NCI-H748 (cell line): Measurements from ENCODE around the gene NPFFR2.
"Not testable (repeated sequence)": the region's sequence is repeated elsewhere in the genome, so short reads cannot be mapped to it uniquely, and the experiment has no call there.

Source experiments
- DNase-seq: peaks from one replicate; lab custom pipeline; 2025; ENCODE audit not compliant: unreplicated experiment; lab: John Stamatoyannopoulos, UW

The NPFFR2 gene

DNA sequence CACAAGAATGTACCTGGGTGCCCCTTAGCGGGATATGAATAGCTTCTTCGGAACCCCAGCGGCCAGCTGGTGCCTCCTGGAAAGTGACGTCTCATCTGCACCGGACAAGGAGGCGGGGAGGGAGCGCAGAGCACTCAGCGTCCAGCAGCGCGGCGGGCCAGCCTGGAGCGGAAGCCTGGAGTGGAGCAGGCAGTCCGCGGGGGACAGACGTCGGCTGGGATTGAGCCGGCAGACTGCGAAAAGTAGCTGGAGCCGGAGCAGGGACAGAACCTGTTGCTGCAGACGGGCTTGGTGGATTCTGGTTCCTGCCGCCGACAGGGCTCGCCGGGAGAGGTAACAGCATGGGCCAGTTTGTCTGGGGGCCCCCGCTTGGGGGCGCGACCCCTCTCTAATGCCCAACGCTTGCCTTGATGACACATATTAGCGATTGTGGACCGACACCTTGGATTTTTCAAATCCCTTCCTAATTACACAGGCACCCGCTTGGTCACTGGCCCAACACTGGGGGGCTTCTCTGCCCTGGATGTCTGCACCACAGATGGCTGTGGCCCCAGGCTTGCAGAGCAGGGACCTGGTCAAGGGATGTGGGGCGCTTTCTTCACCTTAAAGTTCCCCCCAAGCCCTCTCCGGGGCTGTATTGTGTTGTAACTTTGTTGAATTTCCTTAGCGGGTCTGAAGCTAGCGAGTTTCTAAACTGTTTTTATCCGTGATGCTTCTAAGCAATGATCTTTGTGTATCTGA lies at the start of gene NPFFR2:
Gene NPFFR2 (plus strand): TSS at position 133 of the 741 bp plus-strand sequence. CDS start 96,592 bp downstream, outside the sequence.
- DNase-seq = peak; percentile 64

DNA sequence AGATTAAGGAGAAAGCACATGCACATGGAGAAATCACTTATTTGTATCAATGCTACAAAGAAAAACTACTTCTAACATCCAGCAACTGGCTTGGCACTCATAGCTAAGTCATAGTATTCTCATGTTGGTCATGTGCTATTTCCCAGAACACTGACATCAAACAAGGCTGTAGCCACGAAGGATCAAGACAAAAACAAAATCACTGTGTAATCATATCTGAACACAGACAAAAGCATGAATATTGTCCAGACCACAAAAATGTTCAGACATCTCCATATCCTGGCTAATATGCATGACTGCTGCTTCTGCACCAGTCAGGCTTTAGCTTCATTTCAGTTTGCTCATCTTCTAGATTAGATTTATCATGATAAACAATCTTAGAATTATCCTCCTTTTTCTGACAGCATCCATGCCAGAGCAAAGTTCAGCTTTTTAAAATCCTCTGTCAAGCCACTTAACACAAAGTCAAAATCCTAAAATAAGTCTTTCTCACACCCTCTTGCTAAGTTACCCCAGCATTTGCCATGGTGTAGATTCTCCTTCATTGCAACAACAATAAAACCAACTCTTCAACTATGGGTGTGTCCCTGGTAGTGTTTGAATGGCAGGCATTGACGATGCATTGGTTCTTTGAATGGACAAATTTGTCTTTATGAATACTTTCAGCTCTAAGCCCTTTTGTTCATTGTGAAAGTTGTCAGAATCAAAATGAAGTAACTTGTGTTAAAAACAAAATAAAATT lies 39.1 kb upstream of the NPFFR2 start:
- no peak for DNase-seq

DNA sequence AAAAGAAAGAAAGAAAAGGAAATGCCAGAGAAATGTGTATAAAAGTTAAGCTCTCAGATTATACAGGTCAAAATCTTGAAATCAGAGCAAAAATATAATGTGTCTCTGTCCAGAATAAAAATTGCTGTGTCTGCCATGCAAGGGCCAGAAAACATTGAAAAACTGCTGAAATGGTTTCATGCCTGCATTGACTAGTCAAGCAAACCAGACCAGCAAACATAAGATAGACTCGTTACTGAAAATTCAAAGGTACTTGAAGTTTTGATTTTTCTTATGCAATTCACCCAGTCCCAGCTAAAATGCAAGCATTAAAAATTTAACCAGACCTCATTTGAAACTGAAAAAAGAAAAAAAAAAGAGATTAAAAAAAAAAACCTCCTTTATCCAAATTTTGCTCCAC lies 37.2 kb upstream of the NPFFR2 start:
- no peak for DNase-seq

DNA sequence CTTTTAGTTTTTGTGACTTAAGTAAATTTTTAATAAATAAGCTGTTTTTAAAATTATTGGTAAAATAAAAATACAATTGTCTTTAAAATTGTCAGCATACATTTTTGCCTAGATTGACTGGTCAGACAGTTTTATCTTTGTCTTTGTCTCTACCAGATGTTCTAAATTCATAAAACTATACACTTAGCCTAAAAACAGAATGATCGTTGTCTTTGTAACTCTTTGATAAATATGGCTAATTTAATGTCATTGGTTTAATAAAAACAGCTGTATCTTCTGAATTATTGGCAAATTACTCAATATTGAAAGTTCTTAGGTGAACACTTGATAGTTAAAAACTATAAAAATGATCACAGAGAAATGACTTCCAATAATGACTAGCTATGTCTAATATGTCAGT lies 36.5 kb upstream of the NPFFR2 start:
- no peak for DNase-seq

DNA sequence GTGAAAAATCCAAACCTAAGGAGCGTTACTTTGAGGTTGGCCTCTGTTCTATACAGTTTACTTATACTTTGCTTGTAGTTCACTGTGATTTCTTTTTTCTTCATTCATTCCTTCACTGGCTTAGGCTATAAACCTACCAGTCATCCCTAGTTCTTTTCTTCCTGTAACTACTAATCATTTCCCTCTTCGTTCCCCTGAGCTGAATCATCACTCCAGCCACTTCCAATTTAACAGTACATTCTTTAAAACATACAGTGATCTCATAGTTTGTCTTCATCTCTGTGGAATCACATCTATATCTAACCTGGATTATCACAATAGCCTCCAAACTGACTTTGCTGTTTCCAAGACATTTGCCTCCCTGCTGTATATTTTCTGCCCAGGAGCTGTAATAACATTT lies 25.2 kb upstream of the NPFFR2 start:
- DNase-seq = no peak

DNA sequence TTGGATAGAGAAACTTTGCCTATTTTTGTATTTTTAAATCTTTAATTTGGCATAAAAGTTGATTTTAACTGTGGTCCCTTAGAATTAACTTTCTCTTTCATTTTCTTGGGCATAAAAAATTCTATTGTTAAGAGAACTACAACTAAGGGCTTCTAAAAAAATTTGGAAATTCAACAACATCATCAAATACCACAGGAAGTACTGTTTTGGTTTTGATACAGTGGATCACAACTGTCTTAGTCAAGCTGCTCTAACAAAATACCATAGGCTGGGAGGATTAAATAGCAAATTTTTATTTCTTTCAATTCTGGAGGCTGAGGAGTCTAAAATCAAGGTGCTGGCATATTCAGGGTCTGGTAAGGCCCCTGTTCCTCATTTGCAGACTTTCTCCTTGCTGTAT lies 19.9 kb upstream of the NPFFR2 start:
- DNase-seq = no peak

DNA sequence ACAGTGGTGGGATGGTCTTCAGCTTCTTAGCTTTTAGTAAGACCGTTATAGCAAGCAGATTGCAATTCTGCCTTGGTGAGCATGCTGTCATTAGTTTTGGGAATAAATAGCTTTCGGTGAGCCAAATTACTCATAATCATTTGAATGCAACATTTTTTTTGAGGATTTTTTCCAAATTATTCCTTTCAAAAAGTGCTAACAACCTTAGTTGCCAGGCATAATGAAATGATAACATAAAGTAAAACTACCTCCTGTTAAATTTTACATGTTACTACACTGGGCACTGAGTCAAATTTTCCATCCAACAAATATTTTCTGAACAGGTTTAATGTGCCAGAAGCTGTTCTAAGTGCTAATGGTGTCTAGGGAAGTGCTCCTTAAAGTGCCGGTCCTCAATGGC lies 15.8 kb upstream of the NPFFR2 start:
- no peak for DNase-seq

DNA sequence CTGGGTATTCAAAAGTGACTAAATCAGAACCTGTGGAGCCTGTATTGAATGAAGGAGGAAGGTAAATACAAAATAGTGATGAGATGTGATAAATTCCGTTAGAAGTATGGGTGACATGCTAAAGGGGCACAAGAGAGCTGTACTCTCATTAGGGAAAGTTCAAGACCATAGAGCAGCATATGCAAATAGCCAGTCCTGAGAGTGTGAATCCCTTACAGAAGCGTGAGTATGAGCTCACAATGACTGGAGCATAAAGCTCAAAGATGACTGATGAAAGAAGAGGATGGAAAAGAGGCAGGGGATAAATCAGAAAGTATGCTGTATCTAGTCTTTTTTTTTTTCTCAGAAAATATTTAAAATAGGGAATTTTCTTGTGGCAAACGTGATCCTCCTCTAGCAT lies 12.1 kb upstream of the NPFFR2 start:
- no peak for DNase-seq

DNA sequence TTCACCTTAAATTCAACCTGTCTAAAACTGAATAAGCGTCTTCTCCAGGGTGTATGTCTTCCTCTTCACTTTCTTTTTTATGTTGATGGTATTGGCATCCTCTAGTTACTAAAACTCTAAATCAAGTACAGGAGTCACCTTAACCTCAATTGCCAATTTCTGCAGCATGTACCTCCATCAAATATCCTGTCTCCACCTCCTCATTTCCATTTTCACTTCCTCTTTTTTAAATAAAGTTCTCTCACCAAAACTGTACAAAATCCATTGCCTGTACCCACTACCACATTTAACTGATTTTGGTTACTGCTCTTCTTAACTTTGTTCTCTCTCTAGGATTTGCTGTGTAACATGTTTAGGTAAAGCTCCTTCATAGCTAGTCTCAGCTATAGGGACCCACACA lies 9.2 kb upstream of the NPFFR2 start:
- no peak for DNase-seq

DNA sequence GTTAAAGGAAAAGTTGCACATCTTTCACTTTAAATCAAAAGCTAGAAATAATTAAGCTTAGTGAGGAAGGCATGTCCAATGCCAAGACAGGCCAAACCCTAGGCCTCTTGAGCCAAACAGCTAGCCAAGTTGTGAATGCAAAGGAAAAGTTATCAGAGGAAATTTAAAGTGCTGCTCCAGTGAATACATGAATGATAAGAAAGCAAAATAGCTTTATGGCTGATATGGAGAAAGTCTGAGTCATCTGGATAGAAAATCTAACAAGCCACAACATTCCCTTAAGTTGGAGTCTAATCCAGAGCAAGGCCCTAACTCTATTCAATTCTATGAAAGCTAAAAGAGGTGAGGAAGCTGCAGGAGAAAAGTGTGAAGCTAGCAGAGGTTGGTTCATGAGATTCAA lies 23.8 kb downstream of the NPFFR2 start:
- no peak for DNase-seq

DNA sequence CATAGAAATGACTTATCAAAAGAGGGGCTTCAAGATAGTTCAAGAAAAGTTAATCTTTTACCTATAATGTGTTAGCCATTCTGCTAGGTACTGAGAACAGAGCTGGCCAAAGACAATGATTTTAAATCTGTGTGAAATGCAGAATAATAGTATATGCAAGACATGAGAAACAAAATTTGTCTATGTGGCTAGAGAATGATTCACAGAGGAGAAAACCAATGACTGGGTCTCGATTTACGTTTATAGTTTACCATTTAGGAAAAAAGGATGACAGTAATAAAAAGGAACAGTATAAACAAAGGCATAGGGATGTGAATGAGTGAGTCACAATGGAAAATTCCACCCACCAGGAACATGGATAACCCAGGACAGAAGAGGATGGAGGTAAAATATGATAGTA lies 31.9 kb downstream of the NPFFR2 start:
- no peak for DNase-seq

DNA sequence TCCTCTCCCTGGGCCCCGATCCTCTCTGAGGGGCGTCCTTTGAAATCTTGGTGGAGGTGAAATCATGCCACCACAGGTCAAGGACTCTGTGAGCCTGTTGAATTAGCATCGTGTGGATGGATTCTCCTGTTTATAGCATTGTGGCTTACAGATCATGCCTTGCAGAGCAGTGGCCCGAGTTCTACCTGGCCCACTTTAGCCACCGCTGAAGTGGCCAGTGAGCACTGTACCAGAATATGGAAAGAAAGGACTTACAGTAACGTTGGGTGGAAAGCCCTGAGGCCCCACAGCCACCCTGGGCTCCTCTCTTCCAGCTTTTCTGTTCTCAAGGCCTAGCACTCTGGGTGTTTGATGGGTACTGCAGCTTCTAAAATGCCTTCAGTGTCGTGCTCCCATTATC lies 35.3 kb downstream of the NPFFR2 start:
- no peak for DNase-seq

DNA sequence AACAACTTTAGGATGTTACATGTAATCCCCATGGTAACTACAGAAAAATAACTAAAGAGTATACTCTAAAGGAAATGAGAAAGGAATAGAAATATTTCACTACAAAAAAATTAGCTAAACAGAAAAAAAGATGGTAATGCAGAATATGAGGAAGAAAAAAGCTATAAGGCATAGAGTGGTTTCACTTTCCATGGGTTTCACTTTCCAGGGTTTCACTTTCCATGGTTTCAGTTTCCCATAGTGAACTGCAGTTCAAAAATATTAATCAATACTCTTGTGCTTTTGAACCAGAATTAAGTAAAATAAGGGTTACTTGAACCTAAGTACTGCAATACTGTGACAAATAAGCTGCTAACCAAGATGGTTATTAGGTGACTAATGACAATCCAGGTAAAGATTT lies 42.0 kb downstream of the NPFFR2 start:
- DNase-seq = no peak

DNA sequence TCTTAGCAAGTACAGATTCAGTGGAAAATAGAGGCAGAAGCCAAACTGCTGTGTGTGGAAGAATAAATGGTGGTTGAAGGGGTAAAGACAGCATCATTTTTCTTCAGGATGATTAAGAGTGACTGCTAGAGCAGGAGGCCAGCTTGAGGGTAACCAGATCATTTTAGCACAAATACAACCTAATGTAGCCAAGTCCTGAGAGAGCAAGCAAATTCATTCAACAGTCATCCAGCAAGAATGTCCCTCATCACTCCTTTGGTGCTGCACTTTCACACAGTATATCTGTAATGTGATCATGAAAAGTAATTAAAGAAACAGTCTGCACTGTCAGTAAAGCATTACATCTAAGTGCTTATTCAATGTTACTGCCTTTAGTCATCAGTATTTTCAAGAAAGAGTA lies 44.8 kb downstream of the NPFFR2 start:
- no peak for DNase-seq

DNA sequence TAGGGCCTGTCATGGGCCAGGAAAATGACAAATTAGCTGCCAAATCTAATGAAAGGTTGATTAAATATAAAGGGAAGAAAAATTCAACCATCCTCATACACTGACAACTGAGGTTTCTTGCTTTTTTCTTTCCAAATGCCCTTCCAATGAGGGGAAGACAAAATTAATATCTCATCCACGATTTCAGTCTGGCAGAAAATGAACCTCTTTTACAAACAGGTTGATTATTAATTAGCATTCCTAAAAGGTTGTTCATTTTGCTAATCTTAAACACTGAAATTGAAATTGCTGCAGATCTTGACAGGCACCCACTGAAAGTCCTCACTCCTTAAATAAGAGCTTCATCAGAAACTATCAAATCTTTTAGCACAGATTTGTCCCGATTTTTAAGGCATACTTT lies 45.5 kb downstream of the NPFFR2 start:
- no peak for DNase-seq

DNA sequence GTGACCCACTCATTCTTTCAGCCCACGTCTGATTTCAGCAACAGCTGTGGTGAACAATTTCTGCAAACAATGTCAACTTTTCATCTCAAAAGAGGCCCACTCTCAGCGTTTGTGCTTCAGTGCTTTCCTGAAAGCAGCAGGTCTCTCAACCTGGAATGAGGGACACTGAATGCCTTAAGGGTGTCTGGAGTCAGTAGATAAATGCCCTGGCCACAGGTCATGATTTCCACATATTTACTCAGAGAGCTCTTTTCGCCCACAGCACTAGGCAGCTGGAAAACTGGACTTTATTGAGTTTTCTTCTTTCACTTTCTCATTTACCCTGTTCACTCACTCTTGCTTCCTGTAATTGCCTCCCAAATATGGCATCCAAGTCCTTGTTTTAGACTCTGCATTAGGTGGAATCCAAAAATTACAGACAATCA lies 52.8 kb downstream of the NPFFR2 start:
- no peak for DNase-seq

DNA sequence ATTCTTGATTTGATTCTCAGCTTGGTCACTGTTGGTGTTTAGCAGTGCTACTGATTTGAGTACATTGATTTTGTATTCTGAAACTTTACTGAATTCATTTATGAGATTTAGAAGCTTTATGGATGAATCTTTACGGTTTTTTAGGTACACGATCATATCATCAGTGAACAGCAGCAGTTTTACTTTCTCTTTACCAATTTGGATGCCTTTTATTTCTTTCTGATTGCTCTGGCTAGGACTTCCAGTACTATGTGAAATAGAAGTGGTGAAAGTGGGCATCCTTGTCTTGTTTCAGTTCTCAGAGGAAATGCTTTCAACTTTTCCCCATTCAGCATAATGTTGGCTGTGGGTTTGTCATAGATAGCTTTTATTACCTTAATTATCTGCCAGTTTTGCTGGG lies 58.8 kb downstream of the NPFFR2 start:
- DNase-seq = not testable (repeated sequence)

DNA sequence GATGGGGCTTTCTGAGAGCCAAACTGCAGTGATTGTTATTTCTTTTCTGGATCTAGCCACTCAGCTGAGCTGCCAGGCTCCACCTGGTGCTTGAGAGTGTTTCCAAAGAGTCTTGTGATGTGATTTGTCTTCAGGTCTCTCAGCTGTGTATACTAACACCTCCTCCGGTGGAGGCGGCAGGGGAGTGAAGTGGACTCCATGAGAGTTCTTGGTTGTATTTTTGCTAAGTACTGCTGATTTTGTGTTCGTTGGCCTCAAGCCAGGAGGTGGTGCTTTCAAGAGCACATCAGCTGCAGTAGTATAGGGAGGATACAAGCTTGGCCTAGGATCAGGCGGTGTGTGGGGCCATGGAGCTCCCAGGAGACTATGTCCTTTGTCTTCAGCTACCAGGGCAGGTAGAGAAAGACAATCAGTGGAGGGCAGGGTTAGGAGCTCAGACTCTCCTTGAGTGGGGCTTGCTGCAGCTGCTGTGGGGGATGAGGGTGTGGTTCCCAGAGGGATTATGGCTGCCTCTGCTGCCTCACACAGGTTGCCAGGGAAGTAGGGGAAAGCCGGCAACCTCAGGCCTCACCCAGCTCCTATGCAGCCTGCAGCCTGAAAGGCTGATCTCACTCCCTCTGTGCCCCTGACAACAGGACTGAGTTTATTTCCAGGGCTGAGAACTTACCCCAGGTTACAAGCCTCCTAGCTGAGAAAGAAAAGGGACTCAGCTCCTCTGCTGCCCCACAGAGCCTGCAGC lies 62.4 kb downstream of the NPFFR2 start:
- peak; percentile 91 for DNase-seq

DNA sequence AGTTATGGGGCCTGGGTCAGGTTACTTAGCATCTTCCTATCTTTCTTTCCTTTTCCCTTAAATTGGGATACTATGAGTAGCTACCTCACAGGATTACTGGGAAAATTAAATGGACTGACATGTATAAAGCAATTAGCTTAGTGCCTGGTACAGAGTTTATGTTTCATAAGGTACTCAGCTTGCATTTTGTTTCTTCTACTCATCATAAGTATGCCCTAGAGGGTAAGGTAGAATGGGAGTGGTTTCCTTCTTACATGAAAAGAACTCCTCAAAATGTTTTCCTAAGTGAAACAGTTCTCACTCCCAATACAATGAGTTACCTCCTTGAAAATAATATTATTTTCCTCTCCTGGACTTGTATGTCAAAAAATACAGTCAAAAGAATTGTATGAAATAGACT lies 75.7 kb downstream of the NPFFR2 start:
- no peak for DNase-seq

DNA sequence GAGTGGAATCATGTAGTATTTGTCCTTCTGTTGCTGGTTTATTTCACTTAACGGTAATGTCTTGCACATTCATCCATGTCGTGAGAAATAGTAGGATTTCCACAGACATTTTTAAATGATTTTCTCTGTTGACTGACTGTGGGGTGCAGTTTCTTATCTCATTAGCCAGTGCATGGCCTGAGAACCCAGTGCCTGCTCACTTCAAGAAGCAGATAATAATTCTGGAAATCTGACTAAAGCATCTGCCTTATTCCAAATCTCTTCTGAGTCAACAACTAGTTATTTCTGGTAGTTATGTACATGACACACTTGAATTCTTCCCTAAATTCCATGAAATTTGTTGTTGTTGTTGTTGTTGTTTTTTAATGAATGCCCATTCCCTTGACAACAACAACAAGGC lies 77.6 kb downstream of the NPFFR2 start:
- no peak for DNase-seq

DNA sequence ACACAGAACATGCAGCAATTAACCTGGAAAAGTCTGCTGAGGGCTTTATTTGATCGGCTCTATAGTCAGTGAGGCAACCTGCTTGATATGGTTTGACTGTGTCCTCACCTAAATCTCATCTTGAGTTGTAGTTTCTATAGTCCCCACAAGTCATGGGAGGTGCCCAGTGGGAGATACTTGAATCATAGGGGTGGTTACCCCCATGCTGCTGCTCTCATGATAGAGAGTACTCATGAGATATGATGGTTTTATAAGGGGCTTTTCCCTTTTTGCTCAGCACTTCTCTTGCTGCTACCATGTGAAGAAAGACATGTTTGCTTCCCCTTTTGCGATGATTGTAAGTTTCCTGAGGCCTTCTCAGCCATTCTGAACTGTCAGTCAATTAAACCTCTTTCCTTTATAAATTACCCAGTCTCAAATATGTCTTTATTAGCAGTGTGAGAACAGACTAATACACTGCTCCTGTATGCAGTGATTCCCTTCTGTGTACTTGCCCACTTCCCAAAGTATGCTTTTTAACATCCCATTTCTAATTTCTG lies 78.2 kb downstream of the NPFFR2 start:
- DNase-seq = no peak

DNA sequence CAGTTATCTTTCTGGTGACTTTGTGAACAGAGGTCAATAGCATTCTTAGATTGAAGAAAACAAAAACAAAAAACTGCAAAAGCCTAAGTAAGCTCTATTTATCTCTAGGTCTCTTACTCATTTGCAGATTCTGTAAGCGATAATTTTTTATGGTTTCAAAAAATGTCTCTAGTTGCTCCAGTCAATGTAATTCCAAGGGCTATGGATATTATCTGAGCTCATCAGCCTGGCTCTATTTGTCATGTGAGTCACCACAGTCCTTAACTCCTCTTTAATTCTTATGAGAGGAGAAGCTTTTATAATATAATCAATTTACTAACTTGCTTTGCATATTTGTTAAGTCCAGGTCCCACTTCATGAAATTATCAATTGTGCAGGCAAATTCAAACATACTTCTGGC lies 79.1 kb downstream of the NPFFR2 start:
- no peak for DNase-seq
